ENCODE results near the gene ISYNA1.

- TF ChIP-seq CTCF (IDR thresholded peaks at IDR 0.05) (no peak), POLR2A (IDR thresholded peaks at IDR 0.05) (no peak)
Measured at GRCh38 chr19:18443831-18444230, 5.9 kb upstream of the ISYNA1 start.

Data from adrenal gland (tissue), 5 donors.